GM11168 (cell line): ENCODE measurements around the gene RRP12.
"Not testable (repeated sequence)": the region's sequence is repeated elsewhere in the genome, so short reads cannot be mapped to it uniquely, and the experiment has no call there.

Source experiments
- in situ Hi-C: fragments of 300-500 bp; cut with MboI; formaldehyde crosslinking; loops from one replicate; pipeline ENCODE4 v1.12.0; 2022; ENCODE audit warnings: low sequenced_read_pairs; ENCODE audit not compliant: unreplicated experiment

RRP12 gene

GRCh38 chr10:97400665-97401454 is at the start of gene RRP12:
Gene RRP12, minus strand, starts transcription at chr10:97401340. Its CDS starts 109 bp downstream, at chr10:97401231.
- in situ Hi-C loops, result no loop called here

- in situ Hi-C loops, result no loop called here
Observed at GRCh38 chr10:97450828-97451227, 49.7 kb upstream of the RRP12 start.

- in situ Hi-C loops, result no loop called here
Observed at GRCh38 chr10:97445722-97446639, 44.8 kb upstream of the RRP12 start, which contains the start of the genes EXOSC1 and ZDHHC16. Gene EXOSC1, minus strand, starts transcription at chr10:97446006. Its CDS starts 21 bp downstream, at chr10:97445985. Gene ZDHHC16, plus strand, starts transcription at chr10:97446175. Its CDS starts 5,501 bp downstream, at chr10:97451676.

GRCh38 chr10:97445357-97445721 is 44.2 kb upstream of the RRP12 start:
- in situ Hi-C loops, result no loop called here

GRCh38 chr10:97444212-97444611 is 43.1 kb upstream of the RRP12 start:
- in situ Hi-C loops, result no loop called here

- in situ Hi-C loops, result no loop called here
Observed at GRCh38 chr10:97442277-97442676, 41.1 kb upstream of the RRP12 start.

GRCh38 chr10:97435211-97435610 is 34.1 kb upstream of the RRP12 start:
- in situ Hi-C loops, result no loop called here

- in situ Hi-C loops, result no loop called here
Observed at GRCh38 chr10:97434557-97434956, 33.4 kb upstream of the RRP12 start.

GRCh38 chr10:97434055-97434454 is 32.9 kb upstream of the RRP12 start:
- in situ Hi-C loops, result no loop called here

- in situ Hi-C loops, result no loop called here
Observed at GRCh38 chr10:97428572-97428981, 27.4 kb upstream of the RRP12 start.

GRCh38 chr10:97427571-97428179 is 26.5 kb upstream of the RRP12 start:
- in situ Hi-C loops, result no loop called here

- in situ Hi-C loops, result no loop called here
Observed at GRCh38 chr10:97426776-97427570, 25.8 kb upstream of the RRP12 start.

- in situ Hi-C loops, result no loop called here
Observed at GRCh38 chr10:97425964-97426775, 25.0 kb upstream of the RRP12 start, which contains the start of gene PGAM1. Gene PGAM1, plus strand, starts transcription at chr10:97426191. Its CDS starts 117 bp downstream, at chr10:97426308.

- in situ Hi-C loops, result not testable (repeated sequence)
Observed at GRCh38 chr10:97423757-97424098, 22.6 kb upstream of the RRP12 start.

GRCh38 chr10:97416565-97416964 is 15.4 kb upstream of the RRP12 start:
- in situ Hi-C loops, result no loop called here

GRCh38 chr10:97412891-97413304 is 11.8 kb upstream of the RRP12 start:
- in situ Hi-C loops, result no loop called here

GRCh38 chr10:97411406-97411805 is 10.3 kb upstream of the RRP12 start:
- in situ Hi-C loops, result no loop called here

GRCh38 chr10:97408496-97408992 is 7.4 kb upstream of the RRP12 start:
- in situ Hi-C loops, result no loop called here

- in situ Hi-C loops, result no loop called here
Observed at GRCh38 chr10:97407952-97408248, 6.8 kb upstream of the RRP12 start.
